ENCODE data around the gene CHI3L2. TPM values are rescaled to one million over a fixed set of nuclear protein-coding genes. Genes with fewer than 3 reads are reported as not detected.

CHI3L2 gene
- total RNA-seq, 1 donor from 2014 or later, result not detected

GRCh38 chr1:111211921-111212320 is 15.6 kb upstream of the CHI3L2 start:
- DNase-seq (ENCODE audit: low read depth), result no peak
- FAIRE-seq, result no peak
- Histone ChIP-seq H2AFZ (ENCODE audit: low read depth, low read length) (no peak overlapping the region), H4K20me1 (ENCODE audit: insufficient read depth, low read length) (no peaks in the 10 kb centered on the region), H3K36me3 (ENCODE audit: insufficient read depth, low read length) (no peaks in the 10 kb centered on the region), H3K27ac (ENCODE audit: low read depth, low read length) (no peak overlapping the region), H3K4me2 (ENCODE audit: low read length) (no peak overlapping the region), H3K4me1 (ENCODE audit: insufficient read depth, low read length) (no peaks in the 10 kb centered on the region), H3K27me3 (ENCODE audit: insufficient read depth, low read length) (peaks cover 15% of the 10 kb centered on the region), H3K9ac (ENCODE audit: low read length) (no peak overlapping the region), H3K4me3 (ENCODE audit: insufficient read depth, low read depth, low read length) (no peak overlapping the region), H3K9me3 (ENCODE audit: insufficient read depth, low read depth, low read length) (no peaks in the 10 kb centered on the region), H3K79me2 (ENCODE audit: insufficient read depth, low read length) (no peaks in the 10 kb centered on the region)
- Mint-ChIP-seq H3K27me3 (ENCODE audit: low read depth, unreplicated experiment) (peaks cover 2% of the 10 kb centered on the region), H3K27ac (ENCODE audit: unreplicated experiment) (no peak overlapping the region), H3K4me1 (ENCODE audit: low read depth, unreplicated experiment) (peaks cover 26% of the 10 kb centered on the region), H3K4me3 (ENCODE audit: unreplicated experiment) (no peak overlapping the region), H3K9me3 (ENCODE audit: unreplicated experiment) (peaks cover 6% of the 10 kb centered on the region), H3K36me3 (ENCODE audit: low read depth, unreplicated experiment) (peaks cover 2% of the 10 kb centered on the region)
- TF ChIP-seq CTCF (IDR thresholded peaks at IDR 0.05; ENCODE audit: insufficient read depth, low read depth, low read length) (no peak), EZH2 (IDR thresholded peaks at IDR 0.05; ENCODE audit: insufficient read depth, low read length) (no peak)

GRCh38 chr1:111212634-111213335 is 14.7 kb upstream of the CHI3L2 start:
- Mint-ChIP-seq H3K36me3 (ENCODE audit: low read depth, unreplicated experiment) (peaks cover 2% of the 10 kb centered on the region), H3K27ac (ENCODE audit: unreplicated experiment) (peak overlapping the region; percentile 37), H3K4me3 (ENCODE audit: unreplicated experiment) (peak overlapping the region; percentile 16), H3K27me3 (ENCODE audit: low read depth, unreplicated experiment) (peaks cover under 1% of the 10 kb centered on the region), H3K4me1 (ENCODE audit: low read depth, unreplicated experiment) (peaks cover 26% of the 10 kb centered on the region), H3K9me3 (ENCODE audit: unreplicated experiment) (peaks cover 6% of the 10 kb centered on the region)
- no peak overlapping the region for H3K4me2 ChIP-seq (ENCODE audit: low read length)
- no peaks in the 10 kb centered on the region for H3K4me1 ChIP-seq (ENCODE audit: insufficient read depth, low read length)
- H4K20me1 ChIP-seq (ENCODE audit: insufficient read depth, low read length), result no peaks in the 10 kb centered on the region
- H3K36me3 ChIP-seq (ENCODE audit: insufficient read depth, low read length), result no peaks in the 10 kb centered on the region
- no peak overlapping the region for H3K9ac ChIP-seq (ENCODE audit: low read length)
- no peaks in the 10 kb centered on the region for H3K9me3 ChIP-seq (ENCODE audit: insufficient read depth, low read depth, low read length)
- H3K27me3 ChIP-seq (ENCODE audit: insufficient read depth, low read length), result peaks cover 9% of the 10 kb centered on the region
- H3K4me3 ChIP-seq (ENCODE audit: insufficient read depth, low read depth, low read length), result no peak overlapping the region
- no peak for FAIRE-seq
- no peak overlapping the region for H2AFZ ChIP-seq (ENCODE audit: low read depth, low read length)
- TF ChIP-seq CTCF (IDR thresholded peaks at IDR 0.05; ENCODE audit: insufficient read depth, low read depth, low read length) (no peak), EZH2 (IDR thresholded peaks at IDR 0.05; ENCODE audit: insufficient read depth, low read length) (no peak)
- H3K79me2 ChIP-seq (ENCODE audit: insufficient read depth, low read length), result no peaks in the 10 kb centered on the region
- DNase-seq (ENCODE audit: low read depth), result no peak
- H3K27ac ChIP-seq (ENCODE audit: low read depth, low read length), result no peak overlapping the region

GRCh38 chr1:111213412-111213811 is 14.1 kb upstream of the CHI3L2 start:
- H3K9me3 ChIP-seq (ENCODE audit: insufficient read depth, low read depth, low read length), result no peaks in the 10 kb centered on the region
- no peak overlapping the region for H2AFZ ChIP-seq (ENCODE audit: low read depth, low read length)
- H3K36me3 ChIP-seq (ENCODE audit: insufficient read depth, low read length), result no peaks in the 10 kb centered on the region
- no peak overlapping the region for H3K27ac ChIP-seq (ENCODE audit: low read depth, low read length)
- H3K4me3 ChIP-seq (ENCODE audit: insufficient read depth, low read depth, low read length), result no peak overlapping the region
- H3K4me3 Mint-ChIP-seq (ENCODE audit: unreplicated experiment), result no peak overlapping the region
- peaks cover 2% of the 10 kb centered on the region for H3K36me3 Mint-ChIP-seq (ENCODE audit: low read depth, unreplicated experiment)
- peaks cover 6% of the 10 kb centered on the region for H3K9me3 Mint-ChIP-seq (ENCODE audit: unreplicated experiment)
- no peaks in the 10 kb centered on the region for H3K27me3 Mint-ChIP-seq (ENCODE audit: low read depth, unreplicated experiment)
- no peak overlapping the region for H3K27ac Mint-ChIP-seq (ENCODE audit: unreplicated experiment)
- no peaks in the 10 kb centered on the region for H3K4me1 ChIP-seq (ENCODE audit: insufficient read depth, low read length)
- TF ChIP-seq CTCF (IDR thresholded peaks at IDR 0.05; ENCODE audit: insufficient read depth, low read depth, low read length), result no peak
- no peak for TF ChIP-seq EZH2 (IDR thresholded peaks at IDR 0.05; ENCODE audit: insufficient read depth, low read length)
- H4K20me1 ChIP-seq (ENCODE audit: insufficient read depth, low read length), result no peaks in the 10 kb centered on the region
- DNase-seq (ENCODE audit: low read depth) (no peak), FAIRE-seq (no peak)
- no peak overlapping the region for H3K4me2 ChIP-seq (ENCODE audit: low read length)
- H3K27me3 ChIP-seq (ENCODE audit: insufficient read depth, low read length), result peaks cover 6% of the 10 kb centered on the region
- H3K79me2 ChIP-seq (ENCODE audit: insufficient read depth, low read length), result no peaks in the 10 kb centered on the region
- H3K9ac ChIP-seq (ENCODE audit: low read length), result no peak overlapping the region
- H3K4me1 Mint-ChIP-seq (ENCODE audit: low read depth, unreplicated experiment), result peaks cover 26% of the 10 kb centered on the region

All from astrocyte (in vitro differentiated cells and primary cell).